ENCODE data around the gene RDH12. TPM values are rescaled to one million over a fixed set of nuclear protein-coding genes. Genes with fewer than 3 reads are reported as not detected.

Gene RDH12
- polyA plus RNA-seq, 1 donor from 2014 or later = not detected

- Histone ChIP-seq H3K9me2 (ENCODE audit: insufficient read depth, low read length) (no peaks in the 10 kb centered on the region), H3K79me2 (replicated peaks; ENCODE audit: insufficient read depth, low read length) (no peaks in the 10 kb centered on the region), H3K4me2 (ENCODE audit: low read length) (no peak overlapping the region), H3K36me3 (ENCODE audit: insufficient read depth, low read length) (peaks cover 6% of the 10 kb centered on the region), H4K20me1 (ENCODE audit: insufficient read depth) (no peaks in the 10 kb centered on the region), H3K27me3 (ENCODE audit: insufficient read depth, low read depth, low read length) (no peaks in the 10 kb centered on the region), H3K4me3 (ENCODE audit: low read length) (no peak overlapping the region), H3K27ac (ENCODE audit: low read length) (no peak overlapping the region), H3K9ac (ENCODE audit: low read length) (no peak overlapping the region), H3K9me3 (ENCODE audit: low read length) (no peaks in the 10 kb centered on the region), H3F3A (ENCODE audit: insufficient read depth, low read length, poor library complexity, severe bottlenecking) (no peaks in the 10 kb centered on the region), H2AFZ (ENCODE audit: low read depth, low read length) (no peak overlapping the region)
- TF ChIP-seq MXI1 (conservative IDR thresholded peaks at IDR 0.05; ENCODE audit: poor library complexity, severe bottlenecking) (no peak), EP300 (conservative IDR thresholded peaks at IDR 0.05; ENCODE audit: poor library complexity, severe bottlenecking) (no peak), EZH2 (IDR thresholded peaks at IDR 0.05; ENCODE audit: borderline replicate concordance, insufficient read depth, low read length, poor library complexity, severe bottlenecking) (no peak), TAF1 (IDR thresholded peaks at IDR 0.05; ENCODE audit: low read depth) (no peak), RAD21 (conservative IDR thresholded peaks at IDR 0.05) (no peak), CTCF (IDR thresholded peaks at IDR 0.05; ENCODE audit: poor library complexity, severe bottlenecking) (no peak), POLR2AphosphoS5 (IDR thresholded peaks at IDR 0.05) (no peak), SMC3 (conservative IDR thresholded peaks at IDR 0.05; ENCODE audit: poor library complexity) (no peak), REST (IDR thresholded peaks at IDR 0.05; ENCODE audit: borderline replicate concordance) (no peak)
Observed at GRCh38 chr14:67776653-67777322, 75.1 kb downstream of the RDH12 start.

GRCh38 chr14:67778792-67779191 is 77.1 kb downstream of the RDH12 start:
- no peaks in the 10 kb centered on the region for H3K27me3 ChIP-seq (ENCODE audit: insufficient read depth, low read depth, low read length)
- no peak overlapping the region for H3K27ac ChIP-seq (ENCODE audit: low read length)
- H3K4me3 ChIP-seq (ENCODE audit: low read length) = no peak overlapping the region
- H3F3A ChIP-seq (ENCODE audit: insufficient read depth, low read length, poor library complexity, severe bottlenecking) = no peaks in the 10 kb centered on the region
- no peak overlapping the region for H3K9ac ChIP-seq (ENCODE audit: low read length)
- no peak overlapping the region for H3K4me2 ChIP-seq (ENCODE audit: low read length)
- no peak overlapping the region for H2AFZ ChIP-seq (ENCODE audit: low read depth, low read length)
- no peaks in the 10 kb centered on the region for H3K79me2 ChIP-seq (replicated peaks; ENCODE audit: insufficient read depth, low read length)
- H3K36me3 ChIP-seq (ENCODE audit: insufficient read depth, low read length) = peaks cover 6% of the 10 kb centered on the region
- TF ChIP-seq CTCF (IDR thresholded peaks at IDR 0.05; ENCODE audit: poor library complexity, severe bottlenecking) (no peak), TAF1 (IDR thresholded peaks at IDR 0.05; ENCODE audit: low read depth) (no peak), EZH2 (IDR thresholded peaks at IDR 0.05; ENCODE audit: borderline replicate concordance, insufficient read depth, low read length, poor library complexity, severe bottlenecking) (no peak), RAD21 (conservative IDR thresholded peaks at IDR 0.05) (no peak), POLR2AphosphoS5 (IDR thresholded peaks at IDR 0.05) (no peak), MXI1 (conservative IDR thresholded peaks at IDR 0.05; ENCODE audit: poor library complexity, severe bottlenecking) (no peak), SMC3 (conservative IDR thresholded peaks at IDR 0.05; ENCODE audit: poor library complexity) (no peak), EP300 (conservative IDR thresholded peaks at IDR 0.05; ENCODE audit: poor library complexity, severe bottlenecking) (no peak), REST (IDR thresholded peaks at IDR 0.05; ENCODE audit: borderline replicate concordance) (no peak)
- no peaks in the 10 kb centered on the region for H3K9me2 ChIP-seq (ENCODE audit: insufficient read depth, low read length)
- no peaks in the 10 kb centered on the region for H3K9me3 ChIP-seq (ENCODE audit: low read length)
- H4K20me1 ChIP-seq (ENCODE audit: insufficient read depth) = no peaks in the 10 kb centered on the region

Data from neural cell (in vitro differentiated cells).